Right lobe of liver (tissue), 4 donors: Measurements from ENCODE around the gene SGSH.

ENCODE experiments used
- CTCF ChIP-seq, 4 donors: fragments of 200-600 bp in 3 of 4; fragments of 450-650 bp in 1 of 4; IDR thresholded peaks; one replicate each; pipeline versions ENCODE4 v1.5.1 to v1.8.0; 2016 to 2022; ENCODE audit warnings: antibody characterized with exemption in 4 of 4, mild to moderate bottlenecking in 2 of 4
- POLR2A ChIP-seq: fragments of 450-650 bp; IDR thresholded peaks from one replicate; pipeline ENCODE4 v1.6.1; 2017; ENCODE audit warnings: antibody characterized with exemption, mild to moderate bottlenecking
- donor health status: DM: no; HTN: no; CAD: no.
- donor health status: DM: no; HTN: no; CAD: no.
- donor health status: DM: no; HTN: yes; CAD: no.

- TF ChIP-seq CTCF (IDR thresholded peaks at IDR 0.05) (no peak), POLR2A (no peak)
These were observed 42.2 kb upstream of the SGSH start for GRCh38 chr17:80262291-80262690.
